K562 (cell line): ENCODE data around the gene CD82. TPM values are rescaled to one million over a fixed set of nuclear protein-coding genes. Genes with fewer than 3 reads are reported as not detected.

Experiments
- BHLHE40 ChIP-seq: IDR thresholded peaks from 2 replicates; pipeline ENCODE4 v1.6.1; 2011; ENCODE audit warnings: low read length, improper control_type of control experiment
- ELF4 ChIP-seq: fragments of 450-650 bp; formaldehyde crosslinking; IDR thresholded peaks from 2 replicates; pipeline ENCODE4 v1.4.0; 2022; ENCODE audit warnings: missing genetic modification characterization
- HLTF ChIP-seq: fragments of 450-650 bp; IDR thresholded peaks from 2 replicates; pipeline ENCODE4 v1.6.1; 2016
- MCM5 ChIP-seq: fragments of 450-650 bp; IDR thresholded peaks from 2 replicates; pipeline ENCODE4 v1.6.1; 2016; ENCODE audit warnings: low read depth
- POLR2AphosphoS5 ChIP-seq: IDR thresholded peaks from 2 replicates; pipeline ENCODE4 v1.6.1; 2011; ENCODE audit warnings: mild to moderate bottlenecking, low read depth, low read length, moderate library complexity; ENCODE audit not compliant: control insufficient read depth, insufficient read depth
- RFX1 ChIP-seq: fragments of 450-650 bp; IDR thresholded peaks from 2 replicates; pipeline ENCODE4 v1.6.1; 2016; ENCODE audit warnings: mild to moderate bottlenecking, moderate library complexity
- ZNF316 ChIP-seq: fragments of 450-650 bp; IDR thresholded peaks from 2 replicates; pipeline ENCODE4 v1.6.1; 2016
- ZNF592 ChIP-seq: fragments of 450-650 bp; IDR thresholded peaks from 2 replicates; pipeline ENCODE4 v1.6.1; 2017; ENCODE audit warnings: antibody characterized with exemption, mild to moderate bottlenecking
- polyA plus RNA-seq, 8 experiments: library from polyadenylated mRNA; depleted of rRNA in 4 of 8; stranded (reverse) in 5 of 8; unstranded in 3 of 8; fragments of >200 nt; fragmentation: Nextera tagmentation in 2 of 8; fragmentation: Illumina TruSeq in 1 of 8; extraction: Ambion mirVana in 2 of 8; extraction: Trizol in 1 of 8; gene quantifications; 2 replicates each; pipeline versions ENCODE4 v1.2.1 to v1.2.3, GENCODE V29; 2011 to 2014; ENCODE audit warnings: inconsistent platforms in 1 of 8, missing spikeins in 1 of 8
- total RNA-seq, 7 experiments: library from RNA; depleted of rRNA in 6 of 7; stranded (reverse); fragments of >200 nt in 6 of 7; fragmentation: Illumina TruSeq in 2 of 7; extraction: Trizol in 2 of 7; gene quantifications; 2 replicates each; pipeline versions ENCODE4 v1.2.1 to v1.2.3, GENCODE V29; 2011 to 2021; ENCODE audit warnings: low replicate concordance in 1 of 7
- TF ChIP-seq, protein P1 (sequence below): sonication (generic); formaldehyde crosslinking; IDR thresholded peaks from 2 replicates; pipeline ENCODE4 v1.4.0; 2020; ENCODE audit warnings: mild to moderate bottlenecking, missing genetic modification reagents
- TF ChIP-seq, protein P2 (sequence below), 2 experiments: fragments of 450-650 bp; IDR thresholded peaks; 2 replicates each; pipeline ENCODE4 v1.6.1; 2016
- TF ChIP-seq, protein P3 (sequence below): fragments of 450-650 bp; IDR thresholded peaks from 2 replicates; pipeline ENCODE4 v1.6.1; 2014; ENCODE audit warnings: low read depth, mild to moderate bottlenecking, moderate library complexity, borderline replicate concordance
- TF ChIP-seq, protein P4 (sequence below): sonication (generic); formaldehyde crosslinking; IDR thresholded peaks from 2 replicates; pipeline ENCODE4 v1.8.1; 2023; ENCODE audit warnings: mild to moderate bottlenecking, missing genetic modification reagents

Gene CD82
- total and polyA plus RNA-seq, 9 of the 15 experiments (the other 6 are each of a cell fraction or from before 2014, with no cell fraction given) = 0.27 to 9.4 (median 3.0) TPM

- TF ChIP-seq, protein P1, sequence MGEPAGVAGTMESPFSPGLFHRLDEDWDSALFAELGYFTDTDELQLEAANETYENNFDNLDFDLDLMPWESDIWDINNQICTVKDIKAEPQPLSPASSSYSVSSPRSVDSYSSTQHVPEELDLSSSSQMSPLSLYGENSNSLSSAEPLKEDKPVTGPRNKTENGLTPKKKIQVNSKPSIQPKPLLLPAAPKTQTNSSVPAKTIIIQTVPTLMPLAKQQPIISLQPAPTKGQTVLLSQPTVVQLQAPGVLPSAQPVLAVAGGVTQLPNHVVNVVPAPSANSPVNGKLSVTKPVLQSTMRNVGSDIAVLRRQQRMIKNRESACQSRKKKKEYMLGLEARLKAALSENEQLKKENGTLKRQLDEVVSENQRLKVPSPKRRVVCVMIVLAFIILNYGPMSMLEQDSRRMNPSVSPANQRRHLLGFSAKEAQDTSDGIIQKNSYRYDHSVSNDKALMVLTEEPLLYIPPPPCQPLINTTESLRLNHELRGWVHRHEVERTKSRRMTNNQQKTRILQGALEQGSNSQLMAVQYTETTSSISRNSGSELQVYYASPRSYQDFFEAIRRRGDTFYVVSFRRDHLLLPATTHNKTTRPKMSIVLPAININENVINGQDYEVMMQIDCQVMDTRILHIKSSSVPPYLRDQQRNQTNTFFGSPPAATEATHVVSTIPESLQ (CRISPR knock-in tag) = no peak
- TF ChIP-seq ZNF316 (peak; percentile 52), BHLHE40 (no peak), ELF4 (CRISPR knock-in tag) (no peak), RFX1 (peak; percentile 100), ZNF592 (no peak), HLTF (no peak), MCM5 (no peak), POLR2AphosphoS5 (no peak)
- TF ChIP-seq, protein P2, sequence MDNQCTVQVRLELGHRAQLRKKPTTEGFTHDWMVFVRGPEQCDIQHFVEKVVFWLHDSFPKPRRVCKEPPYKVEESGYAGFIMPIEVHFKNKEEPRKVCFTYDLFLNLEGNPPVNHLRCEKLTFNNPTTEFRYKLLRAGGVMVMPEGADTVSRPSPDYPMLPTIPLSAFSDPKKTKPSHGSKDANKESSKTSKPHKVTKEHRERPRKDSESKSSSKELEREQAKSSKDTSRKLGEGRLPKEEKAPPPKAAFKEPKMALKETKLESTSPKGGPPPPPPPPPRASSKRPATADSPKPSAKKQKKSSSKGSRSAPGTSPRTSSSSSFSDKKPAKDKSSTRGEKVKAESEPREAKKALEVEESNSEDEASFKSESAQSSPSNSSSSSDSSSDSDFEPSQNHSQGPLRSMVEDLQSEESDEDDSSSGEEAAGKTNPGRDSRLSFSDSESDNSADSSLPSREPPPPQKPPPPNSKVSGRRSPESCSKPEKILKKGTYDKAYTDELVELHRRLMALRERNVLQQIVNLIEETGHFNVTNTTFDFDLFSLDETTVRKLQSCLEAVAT (IDR thresholded peaks at IDR 0.05) = no peak
- TF ChIP-seq, protein P3, sequence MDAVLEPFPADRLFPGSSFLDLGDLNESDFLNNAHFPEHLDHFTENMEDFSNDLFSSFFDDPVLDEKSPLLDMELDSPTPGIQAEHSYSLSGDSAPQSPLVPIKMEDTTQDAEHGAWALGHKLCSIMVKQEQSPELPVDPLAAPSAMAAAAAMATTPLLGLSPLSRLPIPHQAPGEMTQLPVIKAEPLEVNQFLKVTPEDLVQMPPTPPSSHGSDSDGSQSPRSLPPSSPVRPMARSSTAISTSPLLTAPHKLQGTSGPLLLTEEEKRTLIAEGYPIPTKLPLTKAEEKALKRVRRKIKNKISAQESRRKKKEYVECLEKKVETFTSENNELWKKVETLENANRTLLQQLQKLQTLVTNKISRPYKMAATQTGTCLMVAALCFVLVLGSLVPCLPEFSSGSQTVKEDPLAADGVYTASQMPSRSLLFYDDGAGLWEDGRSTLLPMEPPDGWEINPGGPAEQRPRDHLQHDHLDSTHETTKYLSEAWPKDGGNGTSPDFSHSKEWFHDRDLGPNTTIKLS = no peak
- TF ChIP-seq, protein P4, sequence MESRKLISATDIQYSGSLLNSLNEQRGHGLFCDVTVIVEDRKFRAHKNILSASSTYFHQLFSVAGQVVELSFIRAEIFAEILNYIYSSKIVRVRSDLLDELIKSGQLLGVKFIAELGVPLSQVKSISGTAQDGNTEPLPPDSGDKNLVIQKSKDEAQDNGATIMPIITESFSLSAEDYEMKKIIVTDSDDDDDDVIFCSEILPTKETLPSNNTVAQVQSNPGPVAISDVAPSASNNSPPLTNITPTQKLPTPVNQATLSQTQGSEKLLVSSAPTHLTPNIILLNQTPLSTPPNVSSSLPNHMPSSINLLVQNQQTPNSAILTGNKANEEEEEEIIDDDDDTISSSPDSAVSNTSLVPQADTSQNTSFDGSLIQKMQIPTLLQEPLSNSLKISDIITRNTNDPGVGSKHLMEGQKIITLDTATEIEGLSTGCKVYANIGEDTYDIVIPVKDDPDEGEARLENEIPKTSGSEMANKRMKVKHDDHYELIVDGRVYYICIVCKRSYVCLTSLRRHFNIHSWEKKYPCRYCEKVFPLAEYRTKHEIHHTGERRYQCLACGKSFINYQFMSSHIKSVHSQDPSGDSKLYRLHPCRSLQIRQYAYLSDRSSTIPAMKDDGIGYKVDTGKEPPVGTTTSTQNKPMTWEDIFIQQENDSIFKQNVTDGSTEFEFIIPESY (CRISPR knock-in tag) = no peak
Measured at GRCh38 chr11:44542372-44542771, 23.1 kb upstream of the CD82 start (continued).
